GM21381 (cell line): ENCODE data around the gene INSM1.
"Not testable (repeated sequence)": the region's sequence is repeated elsewhere in the genome, so short reads cannot be mapped to it uniquely, and the experiment has no call there.

Experiments
- ATAC-seq: cut with Tn5 transposase; IDR thresholded peaks from one replicate; pipeline ENCODE4 v1.9.1; 2021; ENCODE audit warnings: mild to moderate bottlenecking, moderate library complexity; ENCODE audit not compliant: unreplicated experiment

INSM1 gene, protein sequence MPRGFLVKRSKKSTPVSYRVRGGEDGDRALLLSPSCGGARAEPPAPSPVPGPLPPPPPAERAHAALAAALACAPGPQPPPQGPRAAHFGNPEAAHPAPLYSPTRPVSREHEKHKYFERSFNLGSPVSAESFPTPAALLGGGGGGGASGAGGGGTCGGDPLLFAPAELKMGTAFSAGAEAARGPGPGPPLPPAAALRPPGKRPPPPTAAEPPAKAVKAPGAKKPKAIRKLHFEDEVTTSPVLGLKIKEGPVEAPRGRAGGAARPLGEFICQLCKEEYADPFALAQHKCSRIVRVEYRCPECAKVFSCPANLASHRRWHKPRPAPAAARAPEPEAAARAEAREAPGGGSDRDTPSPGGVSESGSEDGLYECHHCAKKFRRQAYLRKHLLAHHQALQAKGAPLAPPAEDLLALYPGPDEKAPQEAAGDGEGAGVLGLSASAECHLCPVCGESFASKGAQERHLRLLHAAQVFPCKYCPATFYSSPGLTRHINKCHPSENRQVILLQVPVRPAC

DNA sequence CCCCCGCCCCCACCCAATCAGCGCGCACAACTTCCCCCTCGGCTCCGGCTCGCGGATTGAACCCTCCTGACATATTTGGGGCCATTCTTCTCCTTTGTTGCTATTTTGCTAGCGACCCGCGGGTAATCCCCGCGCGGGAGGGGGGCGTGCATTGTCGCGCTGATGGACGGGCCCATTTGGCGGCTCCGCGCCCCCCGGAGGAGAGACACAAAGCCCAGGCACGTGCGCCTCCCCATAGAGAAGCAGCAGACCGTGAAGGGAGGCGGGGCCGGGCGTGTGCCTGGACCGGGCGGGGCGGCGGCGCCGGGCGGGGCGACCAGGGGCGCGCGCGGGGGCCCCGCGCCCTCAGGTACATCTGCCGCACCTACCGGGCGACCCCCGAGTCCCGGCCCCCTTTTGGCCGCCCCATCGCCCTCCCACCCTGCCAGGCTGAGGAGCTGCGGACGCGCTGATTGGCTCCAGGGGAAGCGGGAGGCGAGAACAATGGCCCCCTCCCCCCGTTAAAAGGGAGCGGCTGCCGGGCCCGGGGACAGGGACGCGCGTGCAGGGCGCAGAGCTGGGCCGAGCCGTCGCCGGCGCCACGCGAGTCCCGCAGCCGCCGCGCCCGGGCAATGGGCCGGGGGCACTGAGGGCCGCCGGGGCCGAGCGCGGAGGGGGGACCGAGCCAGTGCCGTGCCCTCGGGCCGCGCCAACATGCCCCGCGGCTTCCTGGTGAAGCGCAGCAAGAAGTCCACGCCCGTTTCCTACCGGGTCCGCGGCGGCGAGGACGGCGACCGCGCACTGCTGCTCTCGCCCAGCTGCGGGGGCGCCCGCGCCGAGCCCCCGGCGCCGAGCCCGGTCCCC is at the start of gene INSM1:
TSS of gene INSM1 (plus strand) at position 530 of the 843 bp plus-strand sequence. CDS start at position 694, 164 bp downstream.
- ATAC-seq: no peak

DNA sequence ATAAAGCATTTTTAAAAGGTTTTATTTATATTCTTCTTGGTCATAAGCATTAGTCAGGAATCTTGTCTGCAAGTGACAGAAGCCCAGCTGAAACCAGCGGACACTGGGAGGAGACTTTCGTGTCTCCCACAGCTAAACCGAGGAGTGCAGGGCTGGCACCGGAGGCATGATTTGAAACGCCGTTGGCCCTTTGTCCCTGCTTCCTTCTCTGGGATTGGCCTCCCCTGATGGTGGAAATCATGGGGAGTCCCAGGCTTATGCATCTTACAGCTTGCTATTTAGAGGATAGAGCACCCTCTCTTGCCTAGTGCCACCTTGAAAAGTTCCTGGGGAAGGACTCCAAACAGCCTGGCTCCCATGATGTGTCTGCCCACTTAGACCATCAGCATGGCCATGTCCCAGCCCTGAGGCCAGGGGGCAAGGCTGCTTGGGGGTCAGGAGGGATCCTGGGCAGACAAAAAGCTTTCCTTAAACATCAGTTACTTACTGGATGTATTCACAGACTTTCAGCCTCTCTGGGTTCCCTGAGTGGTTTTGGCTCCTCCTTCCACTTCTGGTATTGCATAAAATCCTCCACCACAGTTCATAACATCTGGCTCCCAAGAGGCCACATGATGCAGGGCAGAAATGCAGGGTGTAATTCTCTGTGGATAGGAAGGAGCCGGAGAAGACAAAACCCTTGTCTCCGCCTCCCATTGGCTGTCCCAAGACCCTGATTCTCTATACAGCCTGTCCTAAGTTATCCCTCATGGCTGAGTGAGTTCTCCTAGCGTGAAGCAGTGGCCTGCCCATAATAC is 49.3 kb upstream of the INSM1 start:
- no peak for ATAC-seq

DNA sequence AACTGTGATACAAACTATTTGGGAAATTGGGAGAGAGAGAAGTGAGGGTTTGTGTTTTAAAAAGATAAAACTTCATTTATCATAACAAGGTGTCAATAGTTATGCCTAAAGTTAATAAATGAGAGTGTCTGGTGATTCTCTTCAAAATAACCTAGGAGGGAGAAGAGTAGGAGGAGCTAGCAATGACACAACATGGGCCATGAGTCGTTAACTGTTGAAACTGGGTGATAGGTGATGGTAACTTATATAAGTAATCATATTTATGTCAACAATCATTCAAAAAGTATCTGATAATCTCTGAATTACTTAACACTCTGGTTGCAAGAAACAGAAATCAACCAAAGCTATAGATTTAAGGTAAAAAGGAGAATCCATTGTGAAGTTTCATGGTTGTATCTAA is 46.8 kb upstream of the INSM1 start:
- no peak for ATAC-seq

DNA sequence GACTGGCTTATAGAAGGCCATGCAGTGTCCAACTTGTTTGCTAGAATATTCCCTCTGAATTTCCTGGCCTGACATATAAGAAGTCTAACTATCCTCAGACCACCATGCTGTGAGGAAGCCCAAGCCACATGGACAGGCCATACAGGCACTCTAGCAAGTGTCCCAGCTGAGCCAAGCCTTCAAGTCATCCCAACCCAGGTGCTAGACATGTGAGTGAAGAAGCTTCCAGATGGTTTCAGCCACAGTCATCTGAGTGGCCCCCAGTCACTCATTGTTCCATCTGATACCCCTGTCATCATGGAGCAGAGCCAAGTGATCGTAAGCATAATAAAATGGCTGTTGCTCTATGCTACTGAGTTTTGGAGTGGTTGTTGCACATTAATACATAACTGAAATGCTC is 46.0 kb upstream of the INSM1 start:
- no peak for ATAC-seq

DNA sequence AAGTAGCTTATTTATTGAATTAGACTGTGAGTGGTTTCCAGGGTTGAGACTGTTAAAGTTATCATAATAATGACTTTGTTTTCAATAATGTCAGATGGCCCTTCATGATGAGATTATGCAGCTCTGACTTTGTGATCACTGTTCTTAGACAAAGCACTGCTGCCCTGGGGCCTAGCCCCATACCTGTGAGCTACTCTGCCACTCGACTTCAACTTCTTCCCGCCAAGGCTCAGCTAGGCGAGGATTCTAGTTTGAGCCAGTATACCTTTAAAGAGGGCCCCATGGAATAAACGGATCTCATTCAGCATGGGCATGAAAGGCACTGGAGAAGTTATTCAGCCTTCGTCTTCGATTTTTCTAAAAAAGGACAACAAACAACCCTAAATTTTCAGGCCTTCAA is 45.0 kb upstream of the INSM1 start:
- ATAC-seq: no peak

DNA sequence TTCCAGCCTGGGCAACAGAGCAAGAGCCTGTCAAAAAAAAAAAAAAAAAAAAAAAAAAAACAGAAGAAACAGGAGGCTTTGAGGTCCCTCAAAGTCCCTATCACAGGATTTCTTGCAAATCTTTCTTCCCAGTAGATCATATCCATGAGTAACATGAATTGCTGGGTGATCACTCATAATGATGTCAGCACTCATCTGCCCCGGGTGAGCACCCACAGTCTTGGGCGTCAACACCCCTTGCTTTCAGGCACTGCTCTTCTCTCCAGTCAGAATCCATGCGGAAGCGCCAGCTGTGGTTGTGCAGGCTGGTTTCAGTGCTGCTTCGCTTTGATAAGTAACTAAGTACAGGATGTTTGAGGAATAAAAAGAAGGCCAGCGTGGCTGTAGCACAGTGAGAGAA is 40.2 kb upstream of the INSM1 start:
- ATAC-seq: no peak

DNA sequence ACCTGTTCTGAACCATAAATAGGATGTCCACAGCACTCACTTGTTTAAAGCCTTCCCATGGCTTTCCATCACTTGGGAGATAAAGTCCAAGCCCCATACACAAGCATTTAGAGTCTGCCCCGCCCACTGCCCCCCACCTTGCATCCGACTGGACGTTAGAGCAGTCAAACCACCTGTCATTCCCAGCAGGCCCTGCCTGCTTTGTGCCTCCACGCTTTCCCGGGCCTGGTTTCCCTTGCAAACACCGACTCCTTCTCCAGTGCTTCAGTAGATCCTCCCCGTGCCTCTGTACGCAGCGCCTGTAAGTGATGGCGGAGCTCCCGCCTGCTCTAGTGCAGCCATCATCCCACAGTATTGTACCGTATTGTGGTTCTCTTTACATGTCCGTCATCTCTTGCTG is 38.3 kb upstream of the INSM1 start:
- no peak for ATAC-seq

DNA sequence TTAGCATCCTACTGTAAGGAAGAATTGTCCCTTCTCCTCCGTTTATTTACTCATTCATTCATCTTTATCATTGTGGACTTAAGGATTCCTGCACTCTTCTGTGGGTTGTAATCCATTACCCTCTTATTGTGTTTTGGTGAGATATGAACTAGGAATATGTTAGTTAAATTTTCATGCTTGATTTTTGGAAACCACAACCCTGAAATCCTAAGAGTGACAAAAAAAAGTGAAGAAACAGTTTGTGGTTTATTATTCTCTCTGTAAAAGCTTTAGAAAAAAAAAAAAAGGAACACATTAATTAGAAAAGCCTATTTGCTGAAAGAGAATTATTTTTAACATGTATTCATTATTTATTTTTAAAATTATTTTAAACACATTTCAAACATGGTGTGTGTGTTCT is 36.7 kb upstream of the INSM1 start:
- no peak for ATAC-seq

DNA sequence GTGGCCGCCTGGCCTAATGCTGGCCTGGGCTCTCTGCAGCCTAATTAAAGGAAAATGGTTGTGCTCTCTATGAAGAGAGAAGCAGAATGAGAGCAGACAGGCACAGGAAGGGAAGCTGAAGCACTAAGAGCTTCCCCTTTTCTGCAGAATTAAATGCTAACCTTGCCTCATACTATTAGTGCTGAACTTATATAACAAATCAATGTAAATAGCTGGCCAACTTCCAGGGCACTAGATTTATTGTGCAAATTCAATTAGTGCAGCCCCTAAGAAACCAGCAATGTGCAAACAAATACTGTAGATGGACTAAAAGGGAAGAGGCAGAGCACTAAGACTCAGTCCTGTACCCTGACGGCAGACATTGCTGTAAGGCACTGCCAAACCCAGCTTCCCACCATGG is 36.1 kb upstream of the INSM1 start:
- ATAC-seq: no peak

DNA sequence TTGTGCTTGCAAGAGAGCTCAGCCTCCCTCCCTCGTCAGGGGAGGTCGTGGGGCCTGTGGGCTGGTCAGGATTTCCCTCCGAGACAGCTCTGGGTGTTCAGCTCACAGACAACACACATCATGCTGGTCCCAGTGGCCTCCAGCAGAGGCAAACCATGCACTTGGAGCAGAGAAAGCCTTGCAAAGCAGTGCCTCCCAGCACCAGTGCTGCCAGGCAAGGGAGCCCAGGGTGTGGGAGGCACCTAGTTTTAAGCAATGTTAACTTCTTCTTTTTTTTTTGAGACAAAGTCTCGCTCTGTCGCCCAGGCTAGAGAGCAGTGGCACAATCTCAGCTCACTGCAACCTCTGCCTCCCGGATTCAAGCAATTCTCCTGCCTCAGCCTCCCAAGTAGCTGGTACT is 34.0 kb upstream of the INSM1 start:
- ATAC-seq: no peak

DNA sequence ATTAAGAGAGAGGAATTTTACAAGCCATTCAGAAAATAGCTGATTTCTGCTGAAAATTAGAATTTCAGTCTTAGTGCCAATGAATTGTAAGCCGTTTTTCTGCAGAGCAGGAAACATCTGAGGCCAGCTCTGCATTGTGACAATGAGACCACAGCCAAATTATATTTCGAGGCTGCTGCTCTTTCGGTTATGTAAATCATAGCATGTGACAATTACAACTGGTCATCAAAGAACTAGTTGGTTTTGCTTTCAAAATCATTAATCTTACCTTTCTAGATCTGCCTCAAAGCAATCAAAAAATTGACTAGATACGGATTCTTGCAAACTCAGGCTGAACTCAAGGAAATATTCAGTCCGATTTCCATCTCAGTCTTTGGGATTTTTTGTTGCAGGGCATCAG is 33.4 kb upstream of the INSM1 start:
- ATAC-seq: peak; percentile 94

DNA sequence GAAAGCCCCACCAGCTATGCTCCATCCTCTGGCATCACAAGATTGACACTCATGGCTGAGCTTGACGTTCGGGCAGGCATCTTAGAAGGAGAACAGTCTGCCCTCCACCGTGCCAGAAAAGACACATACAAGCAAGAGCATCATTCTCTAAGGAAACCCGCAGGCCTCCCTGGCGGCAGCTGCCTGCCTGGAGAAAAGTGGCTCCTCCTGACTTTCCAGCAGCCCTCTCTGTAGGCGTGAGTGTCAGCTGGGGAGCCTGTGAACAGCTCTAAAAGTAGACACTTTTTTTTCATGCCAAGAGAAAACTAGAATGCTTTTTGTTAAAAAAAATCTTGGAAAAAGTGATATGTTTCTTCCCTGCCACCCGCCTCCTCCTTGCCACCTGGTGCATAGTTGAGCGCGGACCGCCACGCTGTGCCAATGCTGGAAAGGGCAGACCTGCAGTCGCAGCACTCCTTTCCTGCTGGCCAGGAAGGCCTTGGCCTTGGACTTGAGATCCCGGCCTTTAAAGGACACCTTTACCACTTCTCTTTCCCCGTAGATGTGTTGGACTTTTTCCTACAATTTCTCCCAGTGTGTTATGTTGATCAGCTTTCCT is 29.7 kb upstream of the INSM1 start:
- ATAC-seq: no peak

DNA sequence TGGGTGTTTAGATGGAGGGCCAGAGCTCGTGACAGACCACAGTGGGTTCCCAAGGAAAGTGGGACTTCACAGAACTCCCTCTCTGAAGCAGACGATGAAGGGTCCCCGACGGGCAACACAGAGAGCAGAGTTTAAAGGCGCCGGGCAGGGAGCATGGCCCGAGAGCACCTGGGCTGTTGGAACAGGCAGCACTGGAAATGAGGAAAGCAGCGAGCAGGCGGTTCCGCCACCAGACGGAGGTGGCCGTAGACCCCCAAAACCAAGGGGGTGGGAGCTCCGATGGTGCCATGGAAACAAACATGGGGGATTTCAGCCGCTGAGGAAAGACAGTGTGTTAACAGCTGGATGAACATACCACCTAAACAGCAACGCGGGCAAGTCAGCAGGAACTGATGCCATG is 27.5 kb upstream of the INSM1 start:
- ATAC-seq: no peak

DNA sequence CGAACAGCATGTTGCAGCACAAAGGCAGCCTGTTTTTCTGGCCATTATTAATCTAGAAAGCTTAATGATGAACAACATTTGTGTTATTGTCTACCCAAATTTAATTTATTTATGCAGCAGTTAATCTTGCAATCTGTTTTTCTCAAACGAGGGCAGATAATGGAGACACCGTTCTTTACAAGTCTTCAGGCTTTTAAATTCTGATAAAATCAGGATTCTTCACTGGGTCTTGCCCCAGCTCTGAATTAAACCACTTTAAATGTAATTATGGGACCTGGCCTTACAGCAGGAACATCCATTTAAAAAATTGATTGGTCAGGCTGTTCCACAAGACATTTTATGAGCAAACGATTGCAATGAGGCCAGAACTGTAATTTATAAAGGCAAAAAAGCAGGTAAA is 26.5 kb upstream of the INSM1 start:
- no peak for ATAC-seq

DNA sequence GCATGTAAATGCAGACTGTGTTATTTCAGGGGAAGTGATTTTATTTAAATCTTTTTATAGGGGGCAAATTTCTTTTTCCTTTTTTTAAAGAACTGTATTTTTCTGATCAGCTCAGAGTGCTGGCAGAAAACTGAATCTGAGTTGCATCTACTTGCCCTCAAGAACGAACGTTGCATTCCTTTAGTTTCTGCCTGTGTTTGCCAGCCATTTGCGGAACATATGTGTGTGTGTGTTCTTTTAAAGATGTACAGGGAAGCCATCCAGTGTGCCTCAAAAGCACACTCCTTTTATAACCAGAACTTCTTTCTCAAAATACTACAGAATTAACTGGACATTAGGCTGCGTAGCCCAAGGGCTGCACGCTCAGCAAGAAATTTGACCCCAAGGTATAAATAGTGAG is 25.8 kb upstream of the INSM1 start:
- no peak for ATAC-seq

DNA sequence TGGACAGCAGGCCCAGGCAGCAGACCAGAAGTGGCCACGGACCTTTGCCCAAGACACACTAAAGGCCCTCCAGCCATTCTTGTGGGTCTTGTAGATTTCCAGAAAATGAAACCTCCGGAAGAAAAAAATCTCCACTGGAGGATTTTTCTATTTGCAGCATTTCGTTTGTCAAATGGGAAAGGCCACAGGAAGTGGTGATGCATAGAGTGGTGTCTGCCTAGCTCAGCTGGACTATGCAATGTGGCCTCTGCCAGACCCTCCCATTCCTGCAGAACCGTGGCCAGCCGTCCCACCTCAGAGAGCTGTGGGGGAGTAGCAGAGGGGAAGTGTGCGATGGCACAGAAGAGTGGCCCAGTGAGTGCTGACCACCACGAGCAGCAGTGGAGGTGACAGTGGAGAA is 24.0 kb upstream of the INSM1 start:
- no peak for ATAC-seq

DNA sequence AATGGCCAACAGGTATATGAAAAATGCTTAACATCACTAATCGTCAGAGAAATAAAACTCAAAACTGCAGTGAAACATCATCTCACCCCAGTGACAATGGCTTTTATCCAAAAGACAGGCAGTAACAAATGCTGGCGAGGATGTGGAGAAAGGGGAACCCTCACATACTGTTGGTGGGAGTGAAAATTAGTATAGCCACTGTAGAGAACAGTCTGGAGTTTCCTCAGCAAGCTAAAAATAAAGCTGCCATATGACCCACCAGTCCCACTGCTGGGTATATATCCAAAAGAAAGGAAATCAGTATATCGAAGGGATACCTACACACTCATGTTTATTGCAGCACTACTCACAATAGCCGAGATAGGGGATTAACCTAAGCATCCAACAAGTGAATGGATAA is 23.4 kb upstream of the INSM1 start:
- ATAC-seq: no peak

DNA sequence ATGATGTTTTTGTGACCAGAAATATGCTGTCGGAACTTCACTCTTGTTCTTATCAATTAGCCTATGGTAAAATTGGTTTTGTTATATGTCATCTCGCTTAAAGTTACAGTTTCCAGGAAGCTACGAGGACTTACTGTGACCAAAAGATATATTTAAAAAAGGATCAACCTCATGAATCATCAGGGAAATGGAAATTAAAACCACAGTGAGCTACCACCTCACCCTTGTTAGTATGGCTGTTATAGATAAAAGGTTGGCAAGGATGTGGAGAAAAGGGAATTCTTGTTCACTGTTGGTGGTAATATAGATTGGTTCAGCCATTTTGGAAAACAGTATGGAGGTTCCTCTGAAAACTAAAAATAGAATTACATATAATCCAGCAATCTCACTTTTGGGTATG is 14.3 kb upstream of the INSM1 start:
- ATAC-seq: no peak

DNA sequence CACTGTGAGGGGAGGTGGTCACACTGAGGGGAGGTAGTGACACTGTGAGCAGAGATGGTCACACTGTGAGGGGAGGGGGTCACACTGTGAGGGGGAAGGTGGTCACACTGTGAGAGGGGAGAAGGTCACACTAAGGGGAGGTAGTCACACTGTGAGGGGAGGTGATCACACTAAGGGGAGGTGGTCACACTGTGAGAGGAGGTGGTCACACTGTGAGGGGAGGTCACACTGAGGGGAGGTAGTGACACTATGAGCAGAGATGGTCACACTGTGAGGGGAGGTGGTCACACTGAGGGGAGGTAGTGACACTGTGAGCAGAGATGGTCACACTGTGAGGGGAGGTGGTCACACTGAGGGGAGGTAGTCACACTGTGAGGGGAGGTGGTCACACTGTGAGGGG is 12.4 kb upstream of the INSM1 start:
- not testable (repeated sequence) for ATAC-seq

DNA sequence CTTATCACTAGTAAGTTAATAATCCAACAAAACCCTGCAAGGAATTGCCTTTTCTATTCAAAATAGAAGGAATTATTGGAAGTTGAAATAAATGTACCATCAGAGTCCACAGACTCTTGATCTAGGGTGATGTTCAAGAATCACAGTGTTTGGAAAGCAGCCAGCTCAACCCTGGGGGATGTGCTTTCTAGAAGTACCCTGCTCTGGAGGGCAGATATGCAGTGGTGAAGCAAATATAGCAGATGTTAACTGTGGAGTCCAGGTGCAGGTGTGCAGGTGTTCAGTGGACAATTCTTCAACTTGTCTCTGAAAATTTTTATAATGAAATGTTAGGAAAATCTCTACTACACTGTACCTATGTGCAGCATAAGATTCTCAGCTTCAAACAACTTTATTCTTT is 9.1 kb upstream of the INSM1 start:
- no peak for ATAC-seq

DNA sequence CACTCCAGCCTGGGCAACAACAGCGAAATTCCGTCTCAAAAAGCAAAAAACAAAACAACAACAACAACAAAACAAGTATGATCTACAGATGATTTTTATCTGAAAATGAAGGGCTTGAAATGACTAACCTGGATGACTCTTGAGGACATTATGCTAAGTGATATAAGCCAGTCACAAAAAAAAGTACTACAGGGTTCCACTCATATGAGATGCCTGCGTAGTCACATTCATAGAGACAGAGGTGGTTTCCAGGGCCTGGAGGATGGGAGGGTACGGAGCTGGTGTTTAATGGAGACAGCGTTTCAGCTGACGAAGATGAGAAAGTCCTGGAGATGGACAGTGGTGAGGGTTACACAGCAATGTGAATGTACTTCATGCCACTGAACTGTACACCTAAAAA is 8.3 kb upstream of the INSM1 start:
- no peak for ATAC-seq
